ENCODE results near the gene ARHGAP44. TPM values are rescaled to one million over a fixed set of nuclear protein-coding genes. Genes with fewer than 3 reads are reported as not detected.

The ARHGAP44 gene
- total RNA-seq, 1 experiment from 2014 or later = 9.9 TPM

DNA sequence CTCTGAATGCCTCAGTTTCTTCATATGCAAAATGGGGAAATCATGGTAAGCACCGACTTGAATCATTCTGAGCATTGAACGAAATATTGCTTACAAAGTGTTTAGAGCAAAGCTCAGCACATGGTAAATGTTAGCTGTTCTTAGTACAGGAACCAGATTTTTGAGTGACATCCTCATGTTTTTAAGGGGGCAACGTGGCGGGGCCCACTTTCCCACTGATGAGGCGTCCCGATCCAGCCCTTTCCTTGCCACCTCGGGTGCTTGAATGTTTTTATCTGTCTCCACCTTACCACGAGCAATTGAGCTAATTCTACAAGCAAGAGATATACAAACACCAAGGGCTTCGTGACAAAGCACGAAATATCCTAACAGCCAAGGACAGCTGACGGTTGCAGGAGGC is 178.7 kb downstream of the ARHGAP44 start:
- H3K4me3 Mint-ChIP-seq = no peak overlapping the region
- H3K27ac Mint-ChIP-seq = peak overlapping the region in 1 of 3 experiments; percentile 71; a peak in 3 of 7 replicates
- Histone ChIP-seq H4K8ac (replicated peaks; ENCODE audit: insufficient read length, low read depth, low read length) (no peak overlapping the region), H2AFZ (ENCODE audit: low read length) (no peak overlapping the region), H2AK5ac (ENCODE audit: insufficient read length, low read length) (no peak overlapping the region), H2BK5ac (ENCODE audit: insufficient read length, low read length) (no peak overlapping the region), H3K9me3 (ENCODE audit: control insufficient read depth, low read depth, low read length) (no peaks in the 10 kb centered on the region), H3K23me2 (ENCODE audit: insufficient read length, low read depth, low read length, poor library complexity, severe bottlenecking) (no peaks in the 10 kb centered on the region), H3K9ac (ENCODE audit: extremely low read depth, insufficient read length, low read length) (no peak overlapping the region), H3K56ac (ENCODE audit: insufficient read length, low read depth, low read length) (no peak overlapping the region), H4K91ac (ENCODE audit: insufficient read length, low read depth, low read length) (no peak overlapping the region), H3K79me2 (ENCODE audit: insufficient read depth, low read length) (no peaks in the 10 kb centered on the region), H4K20me1 (ENCODE audit: control insufficient read depth, insufficient read depth, insufficient read length) (no peaks in the 10 kb centered on the region), H4K5ac (ENCODE audit: insufficient read length, low read depth, low read length) (no peak overlapping the region), H3K14ac (ENCODE audit: insufficient read depth, low read length) (no peak overlapping the region), H3T11ph (ENCODE audit: low read length) (no peak overlapping the region), H3K79me1 (ENCODE audit: insufficient read depth, low read depth, low read length, poor library complexity, severe bottlenecking) (no peaks in the 10 kb centered on the region), H3K4ac (ENCODE audit: low read depth, low read length) (no peak overlapping the region), H3K23ac (ENCODE audit: insufficient read length, low read depth, low read length) (no peak overlapping the region), H2BK20ac (ENCODE audit: low read depth, low read length, poor library complexity, severe bottlenecking) (no peak overlapping the region), H2BK12ac (ENCODE audit: insufficient read length, low read depth, low read length) (no peak overlapping the region), H2BK15ac (ENCODE audit: low read depth, low read length) (no peak overlapping the region), H3K27me3 (ENCODE audit: insufficient read depth, low read length) (no peaks in the 10 kb centered on the region), H3K4me1 (ENCODE audit: insufficient read depth, low read length) (0 out of 2 replicates have a peak, but pooled peaks cover 4% of the 10 kb centered on the region), H3K18ac (ENCODE audit: insufficient read length, low read depth, low read length) (no peak overlapping the region), H3K4me2 (ENCODE audit: insufficient read depth, insufficient read length, low read length) (no peak overlapping the region), H3K27ac (ENCODE audit: insufficient read length, low read depth, low read length) (no peak overlapping the region), H2BK120ac (ENCODE audit: low read depth, low read length, poor library complexity, severe bottlenecking) (no peak overlapping the region)
- DNase-seq = no peak
- peaks cover 8 to 11% of the 10 kb centered on the region in 2 experiments for H3K4me1 Mint-ChIP-seq
- H3K36me3 Mint-ChIP-seq (ENCODE audit: insufficient read depth in 1 of 3, low read depth in 3 of 3) = peaks cover 2 to 7% (median 6%) of the 10 kb centered on the region in 3 experiments
- TF ChIP-seq CTCF (conservative IDR thresholded peaks at IDR 0.05) = no peak
- no peaks in the 10 kb centered on the region for H3K27me3 Mint-ChIP-seq (ENCODE audit: low read depth)
- no peaks in the 10 kb centered on the region for H3K9me3 Mint-ChIP-seq
- WGBS (ENCODE audit: extremely low coverage, insufficient read length, low lambda C conversion rate) = no CpG with 5 or more reads among the region's 11 CpGs
